ENCODE results near the gene CCZ1. TPM values are rescaled to one million over a fixed set of nuclear protein-coding genes. Genes with fewer than 3 reads are reported as not detected.
"Not testable (repeated sequence)": the region's sequence is repeated elsewhere in the genome, so short reads cannot be mapped to it uniquely, and the experiment has no call there.

The CCZ1 gene
- total RNA-seq: 8.2 TPM

DNA sequence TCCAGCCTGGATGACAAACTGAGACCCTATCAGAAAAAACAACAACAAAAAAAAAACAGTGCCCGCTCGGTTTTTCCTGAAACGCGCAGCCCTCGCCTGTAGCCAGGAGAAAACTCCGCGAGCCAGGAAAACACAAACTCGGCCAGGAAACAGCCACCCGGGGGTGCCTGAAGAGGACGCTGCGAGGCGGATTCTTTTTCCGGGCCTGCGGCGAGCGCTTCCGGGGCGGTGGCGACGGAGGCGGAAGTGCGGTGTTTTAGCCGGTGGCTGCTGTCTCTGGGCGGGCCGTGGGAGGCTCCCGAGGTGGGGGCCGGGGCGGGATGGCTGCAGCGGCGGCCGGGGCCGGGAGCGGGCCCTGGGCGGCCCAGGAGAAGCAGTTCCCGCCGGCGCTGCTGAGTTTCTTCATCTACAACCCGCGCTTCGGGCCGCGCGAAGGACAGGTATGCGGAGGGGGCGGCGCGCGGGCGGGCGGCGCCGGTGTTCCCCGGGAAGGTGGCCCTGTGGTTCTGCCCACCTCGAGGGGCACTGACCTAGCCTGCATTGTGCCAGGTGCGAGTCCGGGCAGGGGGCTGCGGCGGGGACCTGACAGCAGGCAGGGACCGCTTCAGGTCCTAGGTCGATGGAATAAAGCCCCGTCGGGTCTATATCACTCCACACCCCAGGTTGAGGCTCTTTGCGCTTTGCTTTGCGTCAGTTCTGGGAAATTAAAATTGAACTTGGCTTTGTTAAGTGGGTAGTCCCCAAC, at the start of gene CCZ1:
CCZ1 (plus strand) TSS at position 254 of the 745 bp plus-strand sequence; CDS start at position 321, 67 bp downstream.
- H3K4me1 ChIP-seq; H3K36me3 ChIP-seq; H3K9me3 ChIP-seq; H3K27me3 ChIP-seq; intact Hi-C loops (cut with DNase I): not testable (repeated sequence)
- DNase-seq (ENCODE audit: low spot score in 2 of 2): peak in 1 of 2 donors; percentile 82
- TF ChIP-seq, protein P1, sequence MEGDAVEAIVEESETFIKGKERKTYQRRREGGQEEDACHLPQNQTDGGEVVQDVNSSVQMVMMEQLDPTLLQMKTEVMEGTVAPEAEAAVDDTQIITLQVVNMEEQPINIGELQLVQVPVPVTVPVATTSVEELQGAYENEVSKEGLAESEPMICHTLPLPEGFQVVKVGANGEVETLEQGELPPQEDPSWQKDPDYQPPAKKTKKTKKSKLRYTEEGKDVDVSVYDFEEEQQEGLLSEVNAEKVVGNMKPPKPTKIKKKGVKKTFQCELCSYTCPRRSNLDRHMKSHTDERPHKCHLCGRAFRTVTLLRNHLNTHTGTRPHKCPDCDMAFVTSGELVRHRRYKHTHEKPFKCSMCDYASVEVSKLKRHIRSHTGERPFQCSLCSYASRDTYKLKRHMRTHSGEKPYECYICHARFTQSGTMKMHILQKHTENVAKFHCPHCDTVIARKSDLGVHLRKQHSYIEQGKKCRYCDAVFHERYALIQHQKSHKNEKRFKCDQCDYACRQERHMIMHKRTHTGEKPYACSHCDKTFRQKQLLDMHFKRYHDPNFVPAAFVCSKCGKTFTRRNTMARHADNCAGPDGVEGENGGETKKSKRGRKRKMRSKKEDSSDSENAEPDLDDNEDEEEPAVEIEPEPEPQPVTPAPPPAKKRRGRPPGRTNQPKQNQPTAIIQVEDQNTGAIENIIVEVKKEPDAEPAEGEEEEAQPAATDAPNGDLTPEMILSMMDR (IDR thresholded peaks at IDR 0.05): peak in 1 of 3 experiments; percentile 24
- Histone ChIP-seq H3K27ac (peak within 1 kb of the TSS; percentile 41 to 80), H3K4me3 (peak within 1 kb of the TSS; percentile 46 to 64)

GRCh38 chr7:5850944-5851343, 47.6 kb upstream of the CCZ1 start:
- intact Hi-C loops (cut with DNase I): loop anchor here (10.0 kb wide), 1 partner anchor 154 kb away; the partner anchor contains the start of genes AIMP2 and PMS2
- Histone ChIP-seq H3K27me3 (no peaks in the 10 kb centered on the region), H3K9me3 (no peaks in the 10 kb centered on the region), H3K27ac (no peak overlapping the region), H3K4me3 (no peak overlapping the region), H3K36me3 (no peaks in the 10 kb centered on the region), H3K4me1 (no peaks in the 10 kb centered on the region)
- TF ChIP-seq, protein P1 (IDR thresholded peaks at IDR 0.05): no peak
- no peak for DNase-seq (ENCODE audit: low spot score in 2 of 2)

- no peak overlapping the region for H3K4me3 ChIP-seq
- no peaks in the 10 kb centered on the region for H3K9me3 ChIP-seq
- no peaks in the 10 kb centered on the region for H3K27me3 ChIP-seq
- H3K4me1 ChIP-seq: no peaks in the 10 kb centered on the region
- TF ChIP-seq, protein P1 (IDR thresholded peaks at IDR 0.05): no peak
- intact Hi-C loops (cut with DNase I): loop anchor here (10.0 kb wide), 1 partner anchor 150 kb away; the partner anchor contains the start of genes AIMP2 and PMS2
- H3K36me3 ChIP-seq: no peaks in the 10 kb centered on the region
- no peak overlapping the region for H3K27ac ChIP-seq
- no peak for DNase-seq (ENCODE audit: low spot score in 2 of 2)
Measured at GRCh38 chr7:5854738-5855137, 43.8 kb upstream of the CCZ1 start.

- not testable (repeated sequence) for H3K27me3 ChIP-seq; H3K36me3 ChIP-seq; H3K9me3 ChIP-seq; H3K27ac ChIP-seq; H3K4me3 ChIP-seq; DNase-seq (ENCODE audit: low spot score in 2 of 2); H3K4me1 ChIP-seq
- intact Hi-C loops (cut with DNase I): loop anchor here (10.0 kb wide), 1 partner anchor 148 kb away; the partner anchor contains the start of genes AIMP2 and PMS2
Measured at GRCh38 chr7:5857041-5857575, 41.4 kb upstream of the CCZ1 start.

GRCh38 chr7:5858494-5858893, 40.0 kb upstream of the CCZ1 start:
- intact Hi-C loops (cut with DNase I): loop anchor here (10.0 kb wide), 1 partner anchor 146 kb away; the partner anchor contains the start of genes AIMP2 and PMS2
- H3K27ac ChIP-seq, H3K27me3 ChIP-seq: not testable (repeated sequence)

DNA sequence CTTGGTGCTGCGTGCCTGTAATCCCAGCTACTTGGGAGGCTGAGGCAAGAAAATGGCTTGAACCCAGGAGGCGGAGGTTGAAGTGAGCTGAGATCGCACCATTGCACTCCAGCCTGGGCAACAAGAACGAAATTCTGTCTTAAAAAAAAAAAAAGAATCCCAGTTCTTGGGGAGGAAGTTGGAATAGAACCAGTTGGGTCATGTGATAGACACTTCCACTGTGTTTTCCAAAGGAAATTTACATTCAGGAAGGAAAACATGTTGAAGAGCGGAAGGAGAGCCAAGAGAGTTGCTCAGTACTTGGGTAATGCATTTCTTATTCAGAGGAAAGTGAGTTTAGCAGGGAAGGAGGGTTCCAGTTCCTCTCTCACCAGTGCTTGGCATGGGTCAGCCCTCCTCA, 37.3 kb upstream of the CCZ1 start:
- intact Hi-C loops (cut with DNase I); H3K9me3 ChIP-seq; DNase-seq (ENCODE audit: low spot score in 2 of 2): not testable (repeated sequence)

More at GRCh38 chr7:5858494-5858893, 40.0 kb upstream of the CCZ1 start:
- DNase-seq (ENCODE audit: low spot score in 2 of 2); H3K36me3 ChIP-seq; H3K4me3 ChIP-seq; H3K9me3 ChIP-seq; H3K4me1 ChIP-seq: not testable (repeated sequence)

DNA sequence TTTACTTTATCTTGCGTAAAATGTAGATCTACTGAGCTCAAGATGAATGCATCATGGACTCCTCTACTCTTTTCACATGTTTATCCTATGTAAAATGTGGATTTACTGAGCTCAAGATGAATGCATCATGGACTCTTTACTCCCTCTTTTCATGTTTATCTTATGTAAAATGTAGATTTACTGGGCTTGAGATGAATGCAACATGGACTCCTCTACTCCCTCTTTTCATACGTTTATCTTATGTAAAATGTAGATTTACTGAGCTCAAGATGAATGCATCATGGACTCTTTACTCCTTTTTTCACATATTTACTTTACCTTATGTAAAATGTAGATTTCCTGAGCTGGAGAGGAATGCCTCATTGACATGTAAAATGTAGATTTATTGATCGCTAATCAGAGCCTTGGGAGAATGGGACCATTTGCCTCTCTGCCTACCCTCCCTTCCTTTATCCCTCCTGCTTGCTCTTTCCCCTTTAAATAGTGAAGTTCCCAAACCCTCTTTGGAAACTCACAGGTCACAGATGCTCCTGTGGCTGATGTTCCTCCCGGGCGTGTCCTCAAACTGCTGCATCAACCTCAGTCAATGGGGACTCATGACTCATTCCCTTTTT, 35.7 kb upstream of the CCZ1 start:
- H3K36me3 ChIP-seq; intact Hi-C loops (cut with DNase I); DNase-seq (ENCODE audit: low spot score in 2 of 2); H3K27ac ChIP-seq; H3K9me3 ChIP-seq; H3K4me1 ChIP-seq; H3K27me3 ChIP-seq; H3K4me3 ChIP-seq: not testable (repeated sequence)

More for the DNA sequence above, 37.3 kb upstream of the CCZ1 start:
- H3K4me3 ChIP-seq, H3K4me1 ChIP-seq, H3K36me3 ChIP-seq, H3K27ac ChIP-seq, H3K27me3 ChIP-seq: not testable (repeated sequence)

DNA sequence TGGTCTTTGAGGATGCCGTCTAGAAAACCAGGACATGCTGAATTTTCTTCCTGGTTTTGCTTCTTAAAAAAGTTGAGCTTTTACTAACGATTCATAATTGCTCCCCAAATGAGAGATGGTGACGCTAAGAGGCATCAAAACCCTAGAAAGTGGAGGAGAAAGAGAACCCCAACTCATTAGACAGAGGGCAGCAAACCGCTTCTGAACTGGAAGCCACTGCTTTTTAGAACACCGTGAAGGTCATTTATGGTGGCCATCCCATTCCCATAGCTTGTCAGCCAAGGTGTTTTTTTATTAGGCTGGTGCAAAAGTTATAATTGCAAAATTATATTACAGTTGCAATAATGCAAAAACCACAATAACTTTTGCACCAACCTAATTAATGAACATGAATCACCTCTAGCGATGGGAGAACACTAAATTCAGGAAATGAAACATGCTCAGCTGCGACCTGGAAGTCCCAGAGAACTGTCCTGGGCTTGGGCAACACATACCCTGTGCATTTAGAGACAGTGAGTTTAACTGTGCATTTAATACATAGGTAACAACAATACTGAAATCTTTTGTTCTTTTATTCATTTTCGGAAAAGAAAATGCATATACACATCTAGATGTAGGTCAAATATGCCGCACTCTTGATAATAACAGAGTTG, 33.1 kb upstream of the CCZ1 start:
- H3K27me3 ChIP-seq; DNase-seq (ENCODE audit: low spot score in 2 of 2); H3K27ac ChIP-seq; H3K4me3 ChIP-seq; H3K9me3 ChIP-seq; H3K36me3 ChIP-seq; H3K4me1 ChIP-seq; intact Hi-C loops (cut with DNase I): not testable (repeated sequence)
